ENCODE data around the gene OR4Q3. TPM values are rescaled to one million over a fixed set of nuclear protein-coding genes. Genes with fewer than 3 reads are reported as not detected.
"Not testable (repeated sequence)": the region's sequence is repeated elsewhere in the genome, so short reads cannot be mapped to it uniquely, and the experiment has no call there.

OR4Q3 gene
- under 1 TPM in 3 of 8 experiments, not detected in 5; 0.18 to 0.38 (median 0.18) TPM for total RNA-seq

DNA sequence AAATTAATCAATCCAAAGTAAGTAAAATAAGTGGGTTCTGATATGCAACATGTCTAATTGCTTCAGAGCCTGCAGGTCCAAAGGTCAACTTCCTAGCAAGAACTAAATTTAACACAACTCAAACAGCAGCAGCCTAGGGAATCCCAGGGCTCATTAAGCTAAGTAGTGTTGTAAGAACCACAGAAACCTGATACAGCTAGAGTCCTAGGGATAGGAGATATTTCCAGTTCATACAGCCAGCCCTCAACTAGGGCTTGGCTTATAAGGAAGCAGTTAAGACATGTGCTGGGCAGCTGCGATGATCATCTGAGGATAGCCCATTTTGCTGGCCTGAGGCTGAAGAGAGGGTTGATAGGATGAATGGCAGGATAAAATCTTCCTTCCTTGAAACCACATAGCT is at the start of gene OR4Q3:
Gene OR4Q3 (plus strand): TSS at position 316 of the 400 bp plus-strand sequence.
- in situ Hi-C loops (cut with MboI; ENCODE audit: low pct_unique_long_range_greater_than_20kb in 2 of 9, low sequenced_read_pairs in 9 of 9, unreplicated experiment in 9 of 9), result no loop called here
- peak in 1 of 8 experiments; percentile 30 for ATAC-seq (replicated peaks in 6 of 8)
- Histone ChIP-seq H3K4me1 (replicated peaks in 1 of 2) (no peaks in the 10 kb centered on the region), H3K27ac (no peak within 1 kb of the TSS), H3K4me3 (no peak within 1 kb of the TSS)
- WGBS, 10 experiments, result 0 to 71% (median 26%) methylated on average over 1 of the region's 1 CpG; no CpG with 5 or more reads in 2 of the 10 experiments

- no peak overlapping the region for H3K4me3 ChIP-seq
- no peaks in the 10 kb centered on the region for H3K4me1 ChIP-seq (replicated peaks in 1 of 2)
- H3K27ac ChIP-seq, result no peak overlapping the region
- in situ Hi-C loops (cut with MboI; ENCODE audit: low pct_unique_long_range_greater_than_20kb in 2 of 9, low sequenced_read_pairs in 9 of 9, unreplicated experiment in 9 of 9), result no loop called here
- ATAC-seq (replicated peaks in 6 of 8), result no peak
These were observed 14.0 kb upstream of the OR4Q3 start for GRCh38 chr14:19729359-19729758.

GRCh38 chr14:19729763-19730162 is 13.6 kb upstream of the OR4Q3 start:
- ATAC-seq (replicated peaks in 6 of 8), result no peak
- Histone ChIP-seq H3K27ac (no peak overlapping the region), H3K4me1 (replicated peaks in 1 of 2) (no peaks in the 10 kb centered on the region), H3K4me3 (no peak overlapping the region)
- in situ Hi-C loops (cut with MboI; ENCODE audit: low pct_unique_long_range_greater_than_20kb in 2 of 9, low sequenced_read_pairs in 9 of 9, unreplicated experiment in 9 of 9), result no loop called here
- WGBS, 10 experiments, result 0 to 35% (median 14%) methylated on average over 1 to 2 of the region's 2 CpGs; no CpG with 5 or more reads in 2 of the 10 experiments

DNA sequence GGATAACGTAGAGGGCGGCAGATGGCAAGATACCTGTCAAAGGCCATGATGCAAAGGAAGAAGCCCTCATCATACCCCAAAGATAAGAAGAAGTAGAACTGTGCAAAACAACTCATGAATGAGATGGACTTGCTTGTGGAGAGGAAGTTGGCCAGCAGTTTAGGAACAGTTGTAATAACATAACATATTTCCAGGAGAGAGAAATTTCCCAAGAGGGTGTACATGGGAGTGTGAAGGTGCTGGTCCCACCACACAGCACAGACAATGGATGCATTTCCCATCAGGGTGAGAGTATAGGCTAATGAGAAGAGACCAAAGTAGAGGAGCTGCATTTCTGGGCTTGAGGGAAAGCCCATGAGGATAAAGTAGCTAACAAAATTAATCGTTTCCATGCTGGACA is 9.5 kb upstream of the OR4Q3 start:
- ATAC-seq (replicated peaks in 6 of 8); in situ Hi-C loops (cut with MboI; ENCODE audit: low pct_unique_long_range_greater_than_20kb in 2 of 9, low sequenced_read_pairs in 9 of 9, unreplicated experiment in 9 of 9); H3K4me1 ChIP-seq (replicated peaks in 1 of 2); H3K4me3 ChIP-seq; H3K27ac ChIP-seq: not testable (repeated sequence)
- 0 to 59% (median 42%) methylated on average over 2 to 3 of the region's 3 CpGs for WGBS, 10 experiments

- H3K4me3 ChIP-seq; in situ Hi-C loops (cut with MboI; ENCODE audit: low pct_unique_long_range_greater_than_20kb in 2 of 9, low sequenced_read_pairs in 9 of 9, unreplicated experiment in 9 of 9); H3K27ac ChIP-seq; ATAC-seq (replicated peaks in 6 of 8); H3K4me1 ChIP-seq (replicated peaks in 1 of 2): not testable (repeated sequence)
These were observed 8.9 kb downstream of the OR4Q3 start for GRCh38 chr14:19752316-19752715.

- in situ Hi-C loops (cut with MboI; ENCODE audit: low pct_unique_long_range_greater_than_20kb in 2 of 9, low sequenced_read_pairs in 9 of 9, unreplicated experiment in 9 of 9), result no loop called here
- WGBS, 10 experiments, result 0 to 20% (median 12%) methylated on average over 1 to 2 of the region's 2 CpGs
- H3K4me1 ChIP-seq (replicated peaks in 1 of 2), result no peaks in the 10 kb centered on the region
- ATAC-seq (replicated peaks in 6 of 8), result no peak
- no peak overlapping the region for H3K27ac ChIP-seq
- no peak overlapping the region for H3K4me3 ChIP-seq
These were observed 10.8 kb downstream of the OR4Q3 start for GRCh38 chr14:19754172-19754571.

GRCh38 chr14:19771491-19771890 is 28.1 kb downstream of the OR4Q3 start:
- H3K4me3 ChIP-seq; ATAC-seq (replicated peaks in 6 of 8); H3K27ac ChIP-seq; in situ Hi-C loops (cut with MboI; ENCODE audit: low pct_unique_long_range_greater_than_20kb in 2 of 9, low sequenced_read_pairs in 9 of 9, unreplicated experiment in 9 of 9); H3K4me1 ChIP-seq (replicated peaks in 1 of 2): not testable (repeated sequence)
- WGBS, 10 experiments, result 0 to 43% (median 5%) methylated on average over 1 to 3 of the region's 3 CpGs

GRCh38 chr14:19771895-19772430 is 28.6 kb downstream of the OR4Q3 start:
- Histone ChIP-seq H3K4me1 (replicated peaks in 1 of 2) (no peaks in the 10 kb centered on the region), H3K27ac (no peak overlapping the region), H3K4me3 (no peak overlapping the region)
- WGBS, 10 experiments, result 0 to 100% (median 65%) methylated on average over 1 of the region's 1 CpG
- ATAC-seq (replicated peaks in 6 of 8), result no peak
- in situ Hi-C loops (cut with MboI; ENCODE audit: low pct_unique_long_range_greater_than_20kb in 2 of 9, low sequenced_read_pairs in 9 of 9, unreplicated experiment in 9 of 9), result no loop called here

DNA sequence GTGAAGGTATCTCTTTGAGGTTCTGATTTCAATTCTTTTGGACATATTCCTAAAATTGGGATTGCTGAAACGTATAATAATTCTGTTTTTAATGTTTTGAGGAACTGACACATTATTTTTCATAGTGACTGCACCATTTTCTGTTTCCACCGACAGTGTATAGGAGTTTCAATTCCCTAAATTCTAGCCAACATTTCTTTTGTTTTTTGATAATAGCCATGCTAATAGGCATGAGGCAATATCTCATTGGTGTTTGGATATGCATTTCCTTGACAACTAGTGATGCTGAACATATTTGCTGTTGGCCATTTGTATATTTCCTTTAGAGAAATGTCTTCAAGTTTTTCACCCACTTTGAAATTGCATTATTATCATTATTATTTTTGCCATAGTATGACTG is 29.1 kb downstream of the OR4Q3 start:
- H3K27ac ChIP-seq; H3K4me3 ChIP-seq; ATAC-seq (replicated peaks in 6 of 8); in situ Hi-C loops (cut with MboI; ENCODE audit: low pct_unique_long_range_greater_than_20kb in 2 of 9, low sequenced_read_pairs in 9 of 9, unreplicated experiment in 9 of 9); H3K4me1 ChIP-seq (replicated peaks in 1 of 2): not testable (repeated sequence)
- 3 to 83% (median 33%) methylated on average over 1 to 2 of the region's 2 CpGs; no CpG with 5 or more reads in 1 of the 10 experiments for WGBS, 10 experiments

- 0% methylated on average over 1 of the region's 1 CpG for WGBS, 10 experiments
- ATAC-seq (replicated peaks in 6 of 8), result not testable (repeated sequence)
These were observed 29.8 kb downstream of the OR4Q3 start, which contains the start of gene OR4M1 for GRCh38 chr14:19773204-19773603. TSS of gene OR4M1 (plus strand) at chr14:19773504. CDS start at chr14:19780323, 6,819 bp downstream.

DNA sequence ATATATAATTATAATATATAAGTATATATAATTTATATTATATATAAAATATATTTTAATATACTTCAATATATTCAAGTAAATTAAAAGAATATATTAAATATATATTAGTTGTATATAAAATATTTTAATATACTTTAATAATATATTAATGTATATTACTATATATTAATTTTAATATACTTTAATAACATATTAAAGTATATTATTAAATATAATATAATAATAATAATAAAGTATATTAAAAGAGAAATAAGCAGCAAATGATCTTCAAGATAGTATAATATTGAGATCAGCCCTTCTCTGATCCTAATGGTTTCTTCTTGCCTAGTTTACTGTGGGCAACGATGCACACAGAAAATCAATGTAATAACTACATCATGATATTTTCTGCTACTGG is 32.2 kb downstream of the OR4Q3 start:
- WGBS, 10 experiments, result 0 to 83% (median 14%) methylated on average over 1 of the region's 1 CpG; no CpG with 5 or more reads in 1 of the 10 experiments
- H3K4me3 ChIP-seq, result no peak overlapping the region
- H3K27ac ChIP-seq, result no peak overlapping the region
- H3K4me1 ChIP-seq (replicated peaks in 1 of 2), result no peaks in the 10 kb centered on the region
- in situ Hi-C loops (cut with MboI; ENCODE audit: low pct_unique_long_range_greater_than_20kb in 2 of 9, low sequenced_read_pairs in 9 of 9, unreplicated experiment in 9 of 9), result no loop called here
- ATAC-seq (replicated peaks in 6 of 8), result no peak

More at GRCh38 chr14:19773204-19773603, 29.8 kb downstream of the OR4Q3 start, which contains the start of gene OR4M1:
- H3K4me1 ChIP-seq (replicated peaks in 1 of 2); in situ Hi-C loops (cut with MboI; ENCODE audit: low pct_unique_long_range_greater_than_20kb in 2 of 9, low sequenced_read_pairs in 9 of 9, unreplicated experiment in 9 of 9); H3K27ac ChIP-seq; H3K4me3 ChIP-seq: not testable (repeated sequence)

GRCh38 chr14:19785848-19786247 is 42.5 kb downstream of the OR4Q3 start:
- H3K27ac ChIP-seq; ATAC-seq (replicated peaks in 6 of 8); in situ Hi-C loops (cut with MboI; ENCODE audit: low pct_unique_long_range_greater_than_20kb in 2 of 9, low sequenced_read_pairs in 9 of 9, unreplicated experiment in 9 of 9); H3K4me1 ChIP-seq (replicated peaks in 1 of 2); H3K4me3 ChIP-seq: not testable (repeated sequence)
- WGBS, 10 experiments, result 44 to 72% (median 58%) methylated on average over 4 to 16 of the region's 16 CpGs

DNA sequence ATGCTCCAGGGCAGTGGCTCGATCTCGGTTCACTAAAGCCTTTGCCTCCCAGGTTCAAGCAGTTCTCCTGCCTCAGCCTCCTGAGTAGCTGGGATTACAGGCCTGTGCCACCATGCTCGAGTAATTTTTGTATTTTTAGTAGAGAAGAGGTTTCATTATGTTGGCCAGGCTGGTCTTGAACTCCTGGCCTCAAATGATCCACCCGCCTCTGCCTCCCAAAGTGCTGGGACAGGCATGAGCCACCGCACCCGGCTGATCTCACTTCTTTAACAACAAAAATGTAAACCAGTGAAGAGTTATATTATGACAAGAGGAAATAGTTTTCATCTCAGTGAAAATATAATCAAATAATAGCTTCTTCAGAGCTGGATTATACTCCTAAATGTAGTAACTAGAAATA is 43.9 kb downstream of the OR4Q3 start:
- H3K27ac ChIP-seq; H3K4me3 ChIP-seq; H3K4me1 ChIP-seq (replicated peaks in 1 of 2); ATAC-seq (replicated peaks in 6 of 8); in situ Hi-C loops (cut with MboI; ENCODE audit: low pct_unique_long_range_greater_than_20kb in 2 of 9, low sequenced_read_pairs in 9 of 9, unreplicated experiment in 9 of 9): not testable (repeated sequence)
- 13 to 67% (median 48%) methylated on average over 2 to 6 of the region's 6 CpGs; no CpG with 5 or more reads in 1 of the 10 experiments for WGBS, 10 experiments

DNA sequence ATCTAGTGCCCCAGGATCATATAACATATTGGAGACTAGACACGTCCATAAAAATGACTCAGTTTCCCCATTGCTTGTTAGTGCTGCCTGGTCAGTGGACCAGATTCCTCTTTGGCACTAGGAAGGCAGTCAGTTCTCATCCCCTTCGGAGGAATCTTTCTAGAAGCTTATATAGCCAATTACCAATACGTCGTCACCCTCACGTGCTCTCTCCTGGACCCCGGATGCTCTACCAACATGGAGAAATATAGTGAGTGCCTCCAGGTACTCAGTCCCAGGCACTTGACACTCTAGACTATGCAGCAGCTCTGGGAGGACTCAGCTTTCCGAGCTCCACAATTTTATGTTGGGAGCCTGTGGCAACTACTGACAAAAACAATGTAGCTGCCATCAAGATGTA is 44.8 kb downstream of the OR4Q3 start:
- H3K27ac ChIP-seq; in situ Hi-C loops (cut with MboI; ENCODE audit: low pct_unique_long_range_greater_than_20kb in 2 of 9, low sequenced_read_pairs in 9 of 9, unreplicated experiment in 9 of 9); H3K4me1 ChIP-seq (replicated peaks in 1 of 2); H3K4me3 ChIP-seq; ATAC-seq (replicated peaks in 6 of 8): not testable (repeated sequence)
- WGBS, 10 experiments, result 0 to 63% (median 34%) methylated on average over 1 to 7 of the region's 7 CpGs
